Stimulated activated CD4-positive, alpha-beta T cell treated with anti-CD3 and anti-CD28 coated beads, TNF-alpha, amount 100 ng/mL, for 4 hours (primary cell): ENCODE results near the gene GABBR1.
A peak's percentile ranks its signal among the peaks of the same experiment; 100 is the strongest.

Experiments used
- DNase-seq, 3 experiments: peaks; one replicate each; pipeline ENCODE4 v3.0.0-alpha.2; 2020; ENCODE audit warnings: low read depth in 3 of 3

Gene GABBR1

DNA sequence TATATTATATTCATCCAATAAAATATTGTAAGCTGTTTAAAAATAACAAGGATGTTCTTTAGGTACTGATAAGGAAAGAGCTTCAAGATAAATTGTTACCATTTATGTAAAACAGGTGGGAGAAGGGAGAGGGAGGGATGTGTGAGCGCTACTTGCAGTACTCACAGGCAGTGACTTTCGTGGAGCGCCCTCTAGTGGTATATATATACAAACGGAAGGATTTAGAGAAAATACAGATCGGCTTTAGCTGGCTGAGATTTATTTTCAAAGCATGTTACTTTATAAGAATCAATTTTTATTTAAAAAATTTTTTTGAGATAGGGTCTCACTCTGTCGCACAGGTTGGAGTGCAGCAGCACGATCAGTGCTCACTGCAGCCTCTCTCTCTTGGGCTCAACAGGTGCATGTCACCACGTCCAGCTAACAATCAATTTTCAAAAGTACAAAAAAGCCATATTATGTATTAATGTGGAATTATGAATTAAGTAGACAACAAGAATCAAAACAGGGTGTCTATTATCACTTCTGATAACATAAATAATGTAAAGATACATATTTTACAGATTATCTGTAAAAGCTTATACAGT lies 20.6 kb upstream of the GABBR1 start:
- DNase-seq: peak in 1 of 3 experiments; percentile 35

GRCh38 chr6:29652198-29652584 lies 19.2 kb upstream of the GABBR1 start:
- no peak for DNase-seq

DNA sequence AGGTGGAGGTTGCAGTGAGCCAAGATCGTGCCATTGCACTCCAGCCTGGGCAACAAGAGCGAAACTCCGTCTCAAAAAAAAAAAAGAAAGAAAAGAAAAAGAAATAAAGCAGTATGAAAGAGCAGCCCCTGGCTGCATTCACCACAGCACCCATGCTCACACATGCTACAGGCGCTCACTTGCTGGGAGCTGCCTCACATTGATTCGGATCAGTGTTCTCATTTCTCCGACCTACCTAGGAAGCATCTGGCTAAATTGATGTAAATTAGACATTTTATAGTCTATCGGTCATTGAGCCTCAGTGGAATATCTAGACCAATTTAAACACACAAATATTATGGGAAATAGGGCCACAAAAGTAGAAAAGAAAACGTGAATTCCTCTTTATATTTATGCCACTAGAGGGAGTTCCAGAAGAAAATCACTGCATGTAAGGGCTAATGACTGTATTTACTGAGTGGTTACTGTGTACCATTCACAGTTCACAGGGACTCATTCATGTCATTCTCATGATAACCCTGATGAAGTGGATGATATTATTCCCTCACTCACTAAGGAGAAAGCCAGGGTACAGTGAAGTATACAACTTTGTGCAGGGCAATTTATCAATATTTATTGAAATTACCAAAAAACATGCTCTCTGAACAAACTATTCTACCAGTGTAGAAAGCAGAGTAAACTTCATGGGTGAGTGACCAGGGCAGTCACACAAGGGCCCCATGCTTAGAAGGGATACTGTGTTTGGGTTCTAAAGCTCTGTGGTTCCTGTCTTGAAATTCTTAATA lies 18.6 kb upstream of the GABBR1 start:
- DNase-seq: no peak

GRCh38 chr6:29649701-29650673 lies 17.0 kb upstream of the GABBR1 start:
- peak; percentile 92 to 98 (median 93) for DNase-seq

- DNase-seq: no peak
Observed at GRCh38 chr6:29647927-29648642, 15.1 kb upstream of the GABBR1 start.

GRCh38 chr6:29641430-29642148 lies 8.6 kb upstream of the GABBR1 start:
- DNase-seq: no peak

DNA sequence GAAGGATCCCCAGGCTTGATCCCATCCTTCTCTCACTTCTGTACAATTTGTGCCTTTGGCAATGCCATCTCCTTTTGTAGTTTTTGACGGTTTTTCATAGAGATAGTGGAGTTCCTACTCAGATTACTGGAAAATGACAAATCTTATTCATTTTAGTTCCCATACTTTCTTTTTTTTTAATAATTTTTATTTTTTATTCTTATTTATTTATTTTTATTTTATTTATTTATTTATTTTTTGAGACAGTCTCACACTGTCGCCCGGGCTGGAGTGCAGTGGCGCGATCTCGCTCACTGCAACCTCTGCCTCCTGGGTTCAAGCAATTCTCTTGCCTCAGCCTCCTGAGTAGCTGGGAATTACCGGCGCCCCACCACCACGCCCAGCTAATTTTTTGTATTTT lies 4.3 kb upstream of the GABBR1 start:
- no peak for DNase-seq

DNA sequence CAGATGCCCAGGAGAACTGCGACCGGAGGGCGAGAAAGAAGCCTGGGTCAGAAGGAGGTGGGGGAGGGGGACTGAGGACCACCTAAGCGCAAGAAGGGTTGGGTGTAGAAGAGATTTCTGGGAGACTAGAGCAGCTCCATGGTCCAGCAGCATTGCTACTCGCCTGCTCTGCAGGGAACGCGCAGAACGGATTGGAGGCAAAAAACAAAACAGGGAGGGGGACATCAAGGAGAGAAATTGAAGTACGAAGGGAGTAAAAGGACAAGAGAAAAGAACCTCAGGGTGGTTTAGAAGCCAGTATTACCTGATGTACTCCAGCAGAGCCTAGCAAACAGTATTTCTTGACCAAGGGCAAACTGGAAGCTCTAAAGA lies 537 bp upstream of the GABBR1 start:
- DNase-seq: no peak

- DNase-seq: peak; percentile 27 to 63 (median 55)
Observed at GRCh38 chr6:29631860-29632731, 887 bp downstream of the GABBR1 start.

GRCh38 chr6:29631209-29631810 lies 1.7 kb downstream of the GABBR1 start:
- DNase-seq: no peak

- DNase-seq: no peak
Observed at GRCh38 chr6:29630315-29630714, 2.7 kb downstream of the GABBR1 start.

GRCh38 chr6:29629571-29629970 lies 3.4 kb downstream of the GABBR1 start:
- no peak for DNase-seq

DNA sequence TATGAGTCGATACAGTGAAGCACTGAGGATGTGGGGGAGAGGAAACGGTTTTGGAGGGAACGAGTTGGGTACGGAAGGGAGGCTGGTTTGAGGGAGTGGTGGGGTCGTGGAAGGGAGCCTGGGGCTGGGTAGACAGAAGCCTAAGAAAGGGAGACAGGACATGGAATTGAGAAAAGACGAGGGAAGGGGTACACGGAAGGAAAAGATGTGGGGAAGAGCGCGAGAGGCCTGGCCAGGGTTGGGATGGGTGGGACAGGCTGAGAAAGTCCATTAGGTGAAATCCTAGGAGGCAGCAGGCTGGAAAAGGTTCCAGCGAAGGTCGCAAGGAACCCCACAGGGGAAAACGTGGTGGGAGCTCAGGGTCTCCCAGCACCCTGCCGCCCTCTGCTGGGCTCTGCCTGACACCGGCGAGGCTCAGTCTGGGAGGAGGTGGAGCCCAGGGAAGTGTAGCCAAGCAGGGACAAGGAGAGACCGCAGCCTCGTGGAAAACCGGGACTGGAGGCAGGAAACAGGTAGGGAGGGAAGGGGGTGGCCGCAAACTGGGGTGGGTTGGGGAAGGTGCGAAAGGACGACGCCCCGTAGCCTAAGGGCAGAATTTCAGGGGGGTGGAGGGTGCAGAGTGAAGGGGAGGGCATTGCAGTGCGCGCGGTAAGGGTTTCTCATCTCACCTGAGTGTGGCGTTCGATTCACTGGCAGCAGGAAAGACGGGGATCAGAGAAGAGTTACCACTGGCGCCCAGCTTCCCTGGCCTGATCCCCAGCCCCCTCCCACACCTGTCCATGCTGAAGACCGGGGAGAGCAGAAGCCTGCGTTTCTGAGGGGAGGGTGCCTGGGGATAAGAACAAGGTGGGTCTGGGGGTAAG lies 4.3 kb downstream of the GABBR1 start:
- peak; percentile 33 to 38 (median 37) for DNase-seq

- peak; percentile 26 to 42 (median 27) for DNase-seq
Observed at GRCh38 chr6:29627755-29628418, 5.1 kb downstream of the GABBR1 start.

DNA sequence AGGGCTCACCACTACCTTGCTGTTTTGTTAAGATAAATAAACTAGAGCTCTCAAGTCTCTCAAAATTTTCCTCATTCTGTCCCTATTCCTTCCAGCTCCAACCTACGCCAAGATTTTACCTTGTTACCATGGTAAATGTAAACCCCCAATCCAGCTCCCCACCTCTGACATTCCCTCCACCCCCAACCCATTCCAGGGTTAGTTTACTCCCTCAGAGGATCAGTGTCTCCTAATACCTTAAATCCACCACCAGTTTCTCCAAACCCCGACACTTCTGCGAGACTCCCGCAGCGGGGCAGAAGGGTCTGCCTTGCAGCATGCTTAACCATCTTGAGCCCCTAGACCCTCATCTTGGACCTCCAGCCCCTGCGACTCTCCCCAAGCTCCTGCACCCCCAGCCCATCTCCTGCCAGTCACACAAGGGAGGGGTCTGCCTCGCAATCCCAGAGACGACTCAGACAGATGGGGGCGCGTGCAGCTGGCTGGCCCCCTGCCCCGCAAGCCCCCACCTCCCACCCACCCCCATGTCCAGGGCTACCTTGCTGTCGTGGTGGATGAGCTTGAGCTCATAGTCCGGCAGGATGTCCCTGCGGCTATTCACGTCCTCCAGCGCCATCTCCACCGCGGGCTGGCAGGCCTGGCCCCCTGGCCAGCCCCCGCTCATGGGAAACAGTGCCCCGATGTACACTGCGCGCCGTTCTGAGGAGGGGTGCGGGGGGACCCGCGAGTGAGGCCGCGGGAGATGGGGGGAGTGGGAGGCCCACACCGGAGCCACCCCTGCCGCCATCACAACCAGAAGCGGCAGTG lies 5.8 kb downstream of the GABBR1 start:
- DNase-seq: no peak

DNA sequence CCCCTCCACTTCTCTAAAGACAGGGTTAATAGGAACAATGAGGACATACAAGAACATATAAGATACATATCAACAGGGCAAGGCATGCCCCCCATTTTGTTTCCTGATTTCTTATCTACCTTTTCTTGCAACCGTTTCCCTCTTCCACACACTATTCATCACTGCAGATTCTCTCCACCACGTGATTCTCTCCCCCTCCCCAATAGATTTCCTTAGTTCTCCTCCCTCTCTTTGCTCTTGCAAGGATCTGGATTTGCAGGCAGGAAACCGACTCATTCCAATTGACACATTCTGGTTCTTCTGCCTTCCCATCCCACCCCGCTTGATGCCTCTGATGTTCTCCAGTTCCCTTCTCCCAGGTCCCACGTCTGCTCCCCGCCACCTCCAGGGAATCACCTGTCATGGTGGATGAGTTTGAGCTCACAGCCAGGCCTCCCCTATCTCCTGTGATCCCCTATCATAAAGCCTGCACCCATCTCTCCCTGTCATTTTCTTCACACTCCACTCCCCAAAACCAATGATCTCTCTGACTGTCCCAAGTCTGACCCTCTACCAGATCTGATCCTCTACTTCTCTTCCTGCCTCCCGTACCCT lies 7.5 kb downstream of the GABBR1 start:
- DNase-seq: no peak

DNA sequence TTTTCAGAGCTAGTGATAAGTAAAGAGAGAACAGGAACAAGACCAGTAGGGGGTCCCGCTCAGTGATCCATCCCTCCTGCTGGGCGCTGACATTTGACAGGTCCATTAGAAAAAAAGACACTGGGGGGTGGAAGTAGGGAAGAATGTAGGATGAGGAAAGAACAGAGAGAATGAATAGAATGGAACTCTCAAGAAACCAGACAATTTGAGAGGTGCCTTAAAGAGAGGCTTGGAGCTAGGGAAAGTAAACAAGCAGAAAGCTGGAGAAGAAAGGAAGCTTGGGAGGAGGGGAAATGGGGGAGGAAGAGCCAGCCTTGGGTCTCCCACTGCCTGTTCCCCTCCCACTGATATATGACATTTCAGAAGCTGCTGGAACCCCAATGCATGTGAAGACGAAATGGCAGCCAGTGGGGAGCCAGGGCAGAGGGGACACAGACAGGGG lies 8.4 kb downstream of the GABBR1 start:
- no peak for DNase-seq
